ENCODE data around the gene TSPAN4. TPM values are rescaled to one million over a fixed set of nuclear protein-coding genes. Genes with fewer than 3 reads are reported as not detected.

TSPAN4 gene
- total and polyA plus RNA-seq, 9 of the 15 experiments (the other 6 are each of a cell fraction or from before 2014, with no cell fraction given), result 0.07 to 31.0 (median 15.7) TPM

DNA sequence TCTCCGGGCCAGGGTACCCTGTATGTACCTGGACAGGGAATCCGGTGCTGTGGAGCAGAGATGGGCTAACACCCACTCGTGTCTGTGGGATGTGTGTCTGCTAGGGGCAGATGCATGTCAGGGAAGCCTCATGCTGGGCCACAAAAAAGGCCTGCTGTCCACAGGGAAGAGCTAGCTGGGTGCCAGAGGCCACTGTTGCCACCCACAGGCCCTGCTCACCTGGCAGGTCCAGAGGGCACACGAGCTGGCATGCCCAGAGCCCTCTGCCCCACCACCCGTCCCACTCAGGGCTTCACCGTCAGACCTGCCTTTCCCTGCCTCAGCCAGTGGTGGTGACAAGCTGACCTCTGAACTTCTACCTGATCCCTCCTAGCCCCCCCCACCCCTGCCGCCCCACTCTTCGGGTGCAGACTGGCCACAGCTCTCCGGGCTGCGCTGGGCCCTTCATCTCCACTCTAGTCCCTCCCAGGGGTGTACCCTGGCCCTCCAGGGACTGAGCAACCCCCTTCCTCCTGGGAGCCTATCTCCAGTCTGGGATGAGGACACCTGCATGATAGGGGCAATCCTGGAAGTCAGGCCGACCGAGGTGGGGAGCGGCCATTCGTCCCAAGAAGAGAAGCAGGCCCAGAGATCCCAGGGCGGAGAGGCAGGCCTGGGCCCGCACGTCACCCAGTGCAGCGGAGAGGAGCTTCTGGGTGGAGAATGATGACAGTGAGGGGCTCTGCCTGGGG lies 45.9 kb upstream of the TSPAN4 start (continued):
- TF ChIP-seq RBM17 (IDR thresholded peaks at IDR 0.05; ENCODE audit: borderline replicate concordance, low read depth, low read length) (no peak), BRD4 (IDR thresholded peaks at IDR 0.05) (no peak), ZNF75A (CRISPR knock-in tag; IDR thresholded peaks at IDR 0.05) (no peak), CAMTA2 (CRISPR knock-in tag; conservative IDR thresholded peaks at IDR 0.05) (no peak), CREM (IDR thresholded peaks at IDR 0.05; ENCODE audit: low read depth) (peak; percentile 20; the same call in 1 of the 2 replicates), ZNF780A (CRISPR knock-in tag; IDR thresholded peaks at IDR 0.05) (no peak), KAT8 (IDR thresholded peaks at IDR 0.05; ENCODE audit: low read depth) (no peak), MCM5 (IDR thresholded peaks at IDR 0.05; ENCODE audit: low read depth) (no peak), SMARCA5 (IDR thresholded peaks at IDR 0.05) (no peak), MED1 (CRISPR knock-in tag; IDR thresholded peaks at IDR 0.05; ENCODE audit: borderline replicate concordance) (no peak), U2AF1 (optimal IDR thresholded peaks at IDR 0.05; ENCODE audit: low read depth, low read length) (no peak), GATAD2A (IDR thresholded peaks at IDR 0.05) (no peak), NR2C2 (CRISPR knock-in tag; IDR thresholded peaks at IDR 0.05) (0 out of 2 replicates have a peak, but pooled peaks have one; percentile 14), NR2C2 (tag; IDR thresholded peaks at IDR 0.05) (peak; percentile 49), THRAP3 (IDR thresholded peaks at IDR 0.05; ENCODE audit: borderline replicate concordance) (no peak), SUPT5H (IDR thresholded peaks at IDR 0.05) (0 out of 2 replicates have a peak, but pooled peaks have one; percentile 4)
- TF ChIP-seq, protein P1, sequence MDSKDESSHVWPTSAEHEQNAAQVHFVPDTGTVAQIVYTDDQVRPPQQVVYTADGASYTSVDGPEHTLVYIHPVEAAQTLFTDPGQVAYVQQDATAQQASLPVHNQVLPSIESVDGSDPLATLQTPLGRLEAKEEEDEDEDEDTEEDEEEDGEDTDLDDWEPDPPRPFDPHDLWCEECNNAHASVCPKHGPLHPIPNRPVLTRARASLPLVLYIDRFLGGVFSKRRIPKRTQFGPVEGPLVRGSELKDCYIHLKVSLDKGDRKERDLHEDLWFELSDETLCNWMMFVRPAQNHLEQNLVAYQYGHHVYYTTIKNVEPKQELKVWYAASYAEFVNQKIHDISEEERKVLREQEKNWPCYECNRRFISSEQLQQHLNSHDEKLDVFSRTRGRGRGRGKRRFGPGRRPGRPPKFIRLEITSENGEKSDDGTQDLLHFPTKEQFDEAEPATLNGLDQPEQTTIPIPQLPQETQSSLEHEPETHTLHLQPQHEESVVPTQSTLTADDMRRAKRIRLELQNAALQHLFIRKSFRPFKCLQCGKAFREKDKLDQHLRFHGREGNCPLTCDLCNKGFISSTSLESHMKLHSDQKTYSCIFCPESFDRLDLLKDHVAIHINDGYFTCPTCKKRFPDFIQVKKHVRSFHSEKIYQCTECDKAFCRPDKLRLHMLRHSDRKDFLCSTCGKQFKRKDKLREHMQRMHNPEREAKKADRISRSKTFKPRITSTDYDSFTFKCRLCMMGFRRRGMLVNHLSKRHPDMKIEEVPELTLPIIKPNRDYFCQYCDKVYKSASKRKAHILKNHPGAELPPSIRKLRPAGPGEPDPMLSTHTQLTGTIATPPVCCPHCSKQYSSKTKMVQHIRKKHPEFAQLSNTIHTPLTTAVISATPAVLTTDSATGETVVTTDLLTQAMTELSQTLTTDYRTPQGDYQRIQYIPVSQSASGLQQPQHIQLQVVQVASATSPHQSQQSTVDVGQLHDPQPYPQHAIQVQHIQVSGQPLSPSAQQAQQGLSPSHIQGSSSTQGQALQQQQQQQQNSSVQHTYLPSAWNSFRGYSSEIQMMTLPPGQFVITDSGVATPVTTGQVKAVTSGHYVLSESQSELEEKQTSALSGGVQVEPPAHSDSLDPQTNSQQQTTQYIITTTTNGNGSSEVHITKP (IDR thresholded peaks at IDR 0.05; ENCODE audit: partially characterized antibody), result peak; percentile 3
- TF ChIP-seq, protein P2, sequence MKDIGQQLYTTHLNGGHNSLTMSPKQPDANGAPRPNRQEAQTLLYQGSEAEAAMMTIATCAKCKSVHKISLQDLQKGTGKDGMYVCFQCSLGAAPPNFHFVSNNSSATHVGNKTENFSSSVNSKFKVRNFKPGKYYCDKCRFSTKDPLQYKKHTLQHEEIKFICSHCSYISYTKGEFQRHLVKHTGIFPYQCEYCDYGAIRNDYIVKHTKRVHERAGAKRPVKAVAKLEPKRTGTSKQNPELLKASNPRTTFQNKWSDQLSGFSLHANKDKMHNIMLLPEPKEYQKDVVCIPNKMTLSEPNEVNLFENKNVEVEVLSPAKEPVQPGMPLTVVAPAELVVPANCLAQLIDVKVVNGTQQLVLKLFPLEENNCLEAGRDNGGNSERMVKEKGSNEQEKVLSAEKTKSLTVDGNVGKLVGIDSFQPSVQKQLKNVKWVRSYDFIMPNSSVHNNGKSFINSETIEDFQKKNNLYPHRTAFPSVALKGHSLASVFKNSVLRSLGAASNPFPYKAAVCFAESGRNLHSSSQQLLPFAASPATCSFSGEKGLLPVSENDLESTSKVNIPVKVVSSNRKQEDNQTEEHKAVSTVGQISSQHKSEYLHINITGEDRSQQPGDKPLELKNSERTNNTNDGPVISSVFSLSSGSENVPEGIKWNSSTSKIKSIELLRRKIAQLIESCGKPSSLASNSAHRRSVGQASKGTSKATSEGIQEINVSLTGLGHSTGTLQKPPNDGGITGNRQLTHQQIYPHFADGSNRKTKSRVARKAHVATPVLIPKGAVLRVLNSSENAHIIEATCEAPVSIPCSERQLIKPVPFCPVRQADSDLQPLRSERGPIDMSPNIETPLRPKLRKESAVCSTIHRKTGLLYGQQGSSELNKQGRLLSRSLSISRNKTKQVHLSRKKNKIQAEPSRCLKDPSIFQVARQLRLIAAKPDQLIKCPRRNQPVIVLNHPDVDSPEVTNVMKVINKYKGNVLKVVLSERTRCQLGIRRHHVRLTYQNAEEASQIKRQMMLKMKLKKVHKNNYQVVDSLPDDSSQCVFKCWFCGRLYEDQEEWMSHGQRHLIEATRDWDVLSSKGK (CRISPR knock-in tag; IDR thresholded peaks at IDR 0.05), result no peak
- TF ChIP-seq, protein P3, sequence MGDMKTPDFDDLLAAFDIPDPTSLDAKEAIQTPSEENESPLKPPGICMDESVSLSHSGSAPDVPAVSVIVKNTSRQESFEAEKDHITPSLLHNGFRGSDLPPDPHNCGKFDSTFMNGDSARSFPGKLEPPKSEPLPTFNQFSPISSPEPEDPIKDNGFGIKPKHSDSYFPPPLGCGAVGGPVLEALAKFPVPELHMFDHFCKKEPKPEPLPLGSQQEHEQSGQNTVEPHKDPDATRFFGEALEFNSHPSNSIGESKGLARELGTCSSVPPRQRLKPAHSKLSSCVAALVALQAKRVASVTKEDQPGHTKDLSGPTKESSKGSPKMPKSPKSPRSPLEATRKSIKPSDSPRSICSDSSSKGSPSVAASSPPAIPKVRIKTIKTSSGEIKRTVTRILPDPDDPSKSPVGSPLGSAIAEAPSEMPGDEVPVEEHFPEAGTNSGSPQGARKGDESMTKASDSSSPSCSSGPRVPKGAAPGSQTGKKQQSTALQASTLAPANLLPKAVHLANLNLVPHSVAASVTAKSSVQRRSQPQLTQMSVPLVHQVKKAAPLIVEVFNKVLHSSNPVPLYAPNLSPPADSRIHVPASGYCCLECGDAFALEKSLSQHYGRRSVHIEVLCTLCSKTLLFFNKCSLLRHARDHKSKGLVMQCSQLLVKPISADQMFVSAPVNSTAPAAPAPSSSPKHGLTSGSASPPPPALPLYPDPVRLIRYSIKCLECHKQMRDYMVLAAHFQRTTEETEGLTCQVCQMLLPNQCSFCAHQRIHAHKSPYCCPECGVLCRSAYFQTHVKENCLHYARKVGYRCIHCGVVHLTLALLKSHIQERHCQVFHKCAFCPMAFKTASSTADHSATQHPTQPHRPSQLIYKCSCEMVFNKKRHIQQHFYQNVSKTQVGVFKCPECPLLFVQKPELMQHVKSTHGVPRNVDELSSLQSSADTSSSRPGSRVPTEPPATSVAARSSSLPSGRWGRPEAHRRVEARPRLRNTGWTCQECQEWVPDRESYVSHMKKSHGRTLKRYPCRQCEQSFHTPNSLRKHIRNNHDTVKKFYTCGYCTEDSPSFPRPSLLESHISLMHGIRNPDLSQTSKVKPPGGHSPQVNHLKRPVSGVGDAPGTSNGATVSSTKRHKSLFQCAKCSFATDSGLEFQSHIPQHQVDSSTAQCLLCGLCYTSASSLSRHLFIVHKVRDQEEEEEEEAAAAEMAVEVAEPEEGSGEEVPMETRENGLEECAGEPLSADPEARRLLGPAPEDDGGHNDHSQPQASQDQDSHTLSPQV (IDR thresholded peaks at IDR 0.05), result no peak

All from K562 (cell line).